Neural progenitor cell (in vitro differentiated cells): ENCODE measurements around the gene ZDHHC8. TPM values are rescaled to one million over a fixed set of nuclear protein-coding genes. Genes with fewer than 3 reads are reported as not detected.

ENCODE experiments used
- DNase-seq: peaks from one replicate; pipeline ENCODE4 v3.0.0-alpha.2; 2016; ENCODE audit warnings: low spot score
- H2AFZ ChIP-seq: fragments of 200-600 bp; sonication (generic); replicated peaks from 2 replicates; pipeline ENCODE4 v1.6.1; 2016; ENCODE audit warnings: antibody characterized with exemption
- H3F3A ChIP-seq: fragments of 200-600 bp; sonication (generic); 2 replicates; pipeline ENCODE4 v1.6.1; 2016; ENCODE audit warnings: antibody characterized with exemption, low read depth
- H3K27ac ChIP-seq: fragments of 200-600 bp; sonication (generic); 2 replicates; pipeline ENCODE4 v1.5.1; 2016; ENCODE audit warnings: mild to moderate bottlenecking
- H3K27me3 ChIP-seq: fragments of 200-600 bp; sonication (generic); 2 replicates; pipeline ENCODE4 v1.6.1; 2016; ENCODE audit warnings: mild to moderate bottlenecking, moderate library complexity
- H3K36me3 ChIP-seq: fragments of 200-600 bp; sonication (generic); 2 replicates; pipeline ENCODE4 v1.5.1; 2016
- H3K4me1 ChIP-seq: fragments of 200-600 bp; sonication (generic); 2 replicates; pipeline ENCODE4 v1.6.1; 2016; ENCODE audit warnings: mixed run types
- H3K4me2 ChIP-seq: fragments of 200-600 bp; sonication (generic); 2 replicates; pipeline ENCODE4 v1.6.1; 2016
- H3K4me3 ChIP-seq: fragments of 200-600 bp; sonication (generic); 2 replicates; pipeline ENCODE4 v1.5.1; 2016
- H3K79me2 ChIP-seq: fragments of 200-600 bp; sonication (generic); 2 replicates; pipeline ENCODE4 v1.6.1; 2016; ENCODE audit warnings: low read depth
- H3K9ac ChIP-seq: fragments of 200-600 bp; sonication (generic); 2 replicates; pipeline ENCODE4 v1.6.1; 2016
- H3K9me3 ChIP-seq: fragments of 200-600 bp; sonication (generic); 2 replicates; pipeline ENCODE4 v1.5.1; 2016; ENCODE audit warnings: low read depth
- H4K20me1 ChIP-seq: fragments of 200-600 bp; sonication (generic); 2 replicates; pipeline ENCODE4 v1.6.1; 2016; ENCODE audit warnings: low read depth
- H3K27ac Mint-ChIP-seq: 3 replicates; pipeline ENCODE4 v1.8.0; 2021; ENCODE audit warnings: mixed read lengths
- H3K27me3 Mint-ChIP-seq: 2 replicates; pipeline ENCODE4 v1.8.0; 2022; ENCODE audit warnings: low read depth, mild to moderate bottlenecking, inconsistent platforms, moderate library complexity, mixed read lengths; ENCODE audit not compliant: insufficient read depth
- H3K36me3 Mint-ChIP-seq: 3 replicates; pipeline ENCODE4 v1.8.0; 2021; ENCODE audit warnings: mixed read lengths
- H3K4me1 Mint-ChIP-seq: 3 replicates; pipeline ENCODE4 v1.8.0; 2021; ENCODE audit warnings: mixed read lengths
- H3K4me3 Mint-ChIP-seq: 3 replicates; pipeline ENCODE4 v1.8.0; 2021; ENCODE audit warnings: mild to moderate bottlenecking, moderate library complexity, mixed read lengths
- H3K9me3 Mint-ChIP-seq: 3 replicates; pipeline ENCODE4 v1.8.0; 2020; ENCODE audit warnings: mixed read lengths
- CTCF ChIP-seq: fragments of 200-600 bp; sonication (generic); IDR thresholded peaks from 2 replicates; pipeline ENCODE4 v1.5.1; 2017; ENCODE audit warnings: antibody characterized with exemption, mild to moderate bottlenecking
- EZH2 ChIP-seq: fragments of 200-600 bp; sonication (generic); IDR thresholded peaks from 2 replicates; pipeline ENCODE4 v1.6.1; 2017; ENCODE audit warnings: antibody characterized with exemption, mild to moderate bottlenecking, moderate library complexity
- EZH2phosphoT487 ChIP-seq: fragments of 200-600 bp; sonication (generic); IDR thresholded peaks from 2 replicates; pipeline ENCODE4 v1.6.1; 2017; ENCODE audit warnings: antibody characterized with exemption
- total RNA-seq: library from RNA; depleted of rRNA; stranded (reverse); fragments of >200 nt; gene quantifications from 2 replicates; pipeline ENCODE4 v1.2.3, GENCODE V29; 2015; ENCODE audit warnings: low replicate concordance

Gene ZDHHC8
- total RNA-seq, 1 donor from 2014 or later = 7.1 TPM

- H4K20me1 ChIP-seq = peaks cover 38% of the 10 kb centered on the region
- H3K9ac ChIP-seq = peak within 1 kb of the TSS; percentile 93
- peak; percentile 23 for DNase-seq
- no peaks in the 10 kb centered on the region for H3K27me3 ChIP-seq
- H3F3A ChIP-seq = peaks cover 29% of the 10 kb centered on the region
- Mint-ChIP-seq H3K27ac (peak within 1 kb of the TSS; percentile 57), H3K36me3 (peaks cover 15% of the 10 kb centered on the region), H3K9me3 (peaks cover 2% of the 10 kb centered on the region), H3K4me1 (peaks cover 24% of the 10 kb centered on the region), H3K4me3 (peak within 1 kb of the TSS; percentile 93), H3K27me3 (peaks cover 5% of the 10 kb centered on the region)
- H3K4me1 ChIP-seq = peaks cover 14% of the 10 kb centered on the region
- peak within 1 kb of the TSS; percentile 99 for H3K4me3 ChIP-seq
- peaks cover 54% of the 10 kb centered on the region for H3K79me2 ChIP-seq
- peak within 1 kb of the TSS; percentile 93 for H3K4me2 ChIP-seq
- H3K27ac ChIP-seq = no peak within 1 kb of the TSS
- H3K9me3 ChIP-seq = no peaks in the 10 kb centered on the region
- H2AFZ ChIP-seq = peak within 1 kb of the TSS; percentile 92
- H3K36me3 ChIP-seq = peaks cover 3% of the 10 kb centered on the region
- TF ChIP-seq EZH2 (no peak), EZH2phosphoT487 (no peak), CTCF (no peak)
Measured at GRCh38 chr22:20115691-20116375, 15.8 kb upstream of the ZDHHC8 start, which contains the start of gene RANBP1. Gene RANBP1, plus strand, starts transcription at chr22:20116104. Its CDS starts 81 bp downstream, at chr22:20116185.

- H3K36me3 ChIP-seq = peaks cover 3% of the 10 kb centered on the region
- no peak overlapping the region for H3K27ac ChIP-seq
- peaks cover 39% of the 10 kb centered on the region for H4K20me1 ChIP-seq
- H3K9me3 ChIP-seq = no peaks in the 10 kb centered on the region
- Mint-ChIP-seq H3K9me3 (peaks cover 2% of the 10 kb centered on the region), H3K36me3 (peaks cover 13% of the 10 kb centered on the region), H3K27me3 (peaks cover 4% of the 10 kb centered on the region), H3K4me1 (peaks cover 24% of the 10 kb centered on the region), H3K4me3 (peak overlapping the region; percentile 93), H3K27ac (peak overlapping the region; percentile 57)
- H3K4me3 ChIP-seq = peak overlapping the region; percentile 99
- H3K4me2 ChIP-seq = peak overlapping the region; percentile 93
- H3F3A ChIP-seq = peaks cover 24% of the 10 kb centered on the region
- H3K9ac ChIP-seq = peak overlapping the region; percentile 93
- peak; percentile 13 for DNase-seq
- TF ChIP-seq EZH2phosphoT487 (no peak), EZH2 (no peak), CTCF (no peak)
- H3K4me1 ChIP-seq = peaks cover 14% of the 10 kb centered on the region
- no peaks in the 10 kb centered on the region for H3K27me3 ChIP-seq
- H3K79me2 ChIP-seq = peaks cover 60% of the 10 kb centered on the region
- peak overlapping the region; percentile 92 for H2AFZ ChIP-seq
Measured at GRCh38 chr22:20116376-20116950, 15.1 kb upstream of the ZDHHC8 start.

- Mint-ChIP-seq H3K4me1 (peaks cover 24% of the 10 kb centered on the region), H3K9me3 (peaks cover 2% of the 10 kb centered on the region), H3K27me3 (peaks cover 4% of the 10 kb centered on the region), H3K36me3 (peaks cover 13% of the 10 kb centered on the region), H3K4me3 (peak within 1 kb of the TSS; percentile 94), H3K27ac (peak within 1 kb of the TSS; percentile 69)
- Histone ChIP-seq H3K4me3 (peak within 1 kb of the TSS; percentile 99), H3K9ac (peak within 1 kb of the TSS; percentile 99), H3K27ac (peak within 1 kb of the TSS; percentile 84), H3K79me2 (peaks cover 67% of the 10 kb centered on the region), H3K9me3 (no peaks in the 10 kb centered on the region), H2AFZ (peak within 1 kb of the TSS; percentile 92), H3K4me1 (peaks cover 14% of the 10 kb centered on the region), H3K4me2 (peak within 1 kb of the TSS; percentile 99), H3K27me3 (no peaks in the 10 kb centered on the region), H4K20me1 (peaks cover 40% of the 10 kb centered on the region), H3K36me3 (peaks cover 3% of the 10 kb centered on the region), H3F3A (peaks cover 24% of the 10 kb centered on the region)
- peak; percentile 99 for DNase-seq
- TF ChIP-seq CTCF (peak; percentile 45), EZH2phosphoT487 (no peak), EZH2 (no peak)
Measured at GRCh38 chr22:20116951-20117632, 14.5 kb upstream of the ZDHHC8 start, which contains the start of gene TRMT2A. Gene TRMT2A, minus strand, starts transcription at chr22:20117226. Its CDS starts 320 bp downstream, at chr22:20116906.
